MM.1S (cell line): Measurements from ENCODE around the gene RPL29.

ENCODE experiments used
- DNase-seq: peaks from one replicate; pipeline ENCODE4 v3.0.0-alpha.2; 2015
- H2AFZ ChIP-seq: fragments of 300-600 bp; sonication (generic); 2 replicates; pipeline ENCODE4 v1.6.0; 2016; ENCODE audit warnings: antibody characterized with exemption, low read length
- H3F3A ChIP-seq: fragments of 300-600 bp; sonication (generic); 2 replicates; pipeline ENCODE4 v1.6.1; 2016; ENCODE audit warnings: mild to moderate bottlenecking, antibody characterized with exemption, low read length, moderate library complexity, mixed read lengths; ENCODE audit not compliant: insufficient read depth
- H3K27ac ChIP-seq: fragments of 300-600 bp; sonication (generic); 2 replicates; pipeline ENCODE4 v1.5.1; 2016; ENCODE audit warnings: mild to moderate bottlenecking, low read length
- H3K27me3 ChIP-seq: fragments of 300-600 bp; sonication (generic); replicated peaks from 2 replicates; pipeline ENCODE4 v1.6.0; 2016; ENCODE audit warnings: low read length; ENCODE audit not compliant: insufficient read depth
- H3K36me3 ChIP-seq: fragments of 300-600 bp; sonication (generic); replicated peaks from 2 replicates; pipeline ENCODE4 v1.6.1; 2016; ENCODE audit warnings: mild to moderate bottlenecking, low read length, mixed read lengths; ENCODE audit not compliant: insufficient read depth
- H3K4me1 ChIP-seq: fragments of 300-600 bp; sonication (generic); 2 replicates; pipeline ENCODE4 v1.6.1; 2016; ENCODE audit warnings: low read length, mixed read lengths
- H3K4me2 ChIP-seq: fragments of 300-600 bp; sonication (generic); 2 replicates; pipeline ENCODE4 v1.6.0; 2016; ENCODE audit warnings: low read depth, low read length
- H3K4me3 ChIP-seq: fragments of 300-600 bp; sonication (generic); 2 replicates; pipeline ENCODE4 v1.5.1; 2016; ENCODE audit warnings: low read length, mixed read lengths
- H3K79me2 ChIP-seq: fragments of 300-600 bp; sonication (generic); 2 replicates; pipeline ENCODE4 v1.6.1; 2016; ENCODE audit warnings: mixed run types, low read length, mixed read lengths
- H3K9ac ChIP-seq: fragments of 300-600 bp; sonication (generic); 2 replicates; pipeline ENCODE4 v1.6.1; 2016; ENCODE audit warnings: low read length, mixed read lengths
- H3K9me2 ChIP-seq: fragments of 300-600 bp; sonication (generic); replicated peaks from 2 replicates; pipeline ENCODE4 v1.6.1; 2016; ENCODE audit warnings: mild to moderate bottlenecking, low read length, mixed read lengths; ENCODE audit not compliant: insufficient read depth
- H3K9me3 ChIP-seq: fragments of 300-600 bp; sonication (generic); replicated peaks from 2 replicates; pipeline ENCODE4 v1.6.1; 2016; ENCODE audit warnings: mild to moderate bottlenecking, low read length, mixed read lengths; ENCODE audit not compliant: insufficient read depth
- H4K20me1 ChIP-seq: fragments of 300-600 bp; sonication (generic); 2 replicates; pipeline ENCODE4 v1.6.1; 2016; ENCODE audit warnings: mild to moderate bottlenecking, low read length, moderate library complexity, mixed read lengths; ENCODE audit not compliant: insufficient read depth
- EZH2 ChIP-seq: fragments of 300-600 bp; sonication (generic); optimal IDR thresholded peaks from 2 replicates; pipeline ENCODE3; 2017; ENCODE audit warnings: low read depth, mild to moderate bottlenecking, antibody characterized with exemption, low read length, mixed read lengths
- EZH2phosphoT487 ChIP-seq: fragments of 300-600 bp; sonication (generic); IDR thresholded peaks from 2 replicates; pipeline ENCODE4 v1.6.1; 2018; ENCODE audit warnings: antibody characterized with exemption, low read length
- TF ChIP-seq, protein P1 (sequence below): fragments of 300-600 bp; sonication (generic); IDR thresholded peaks from 2 replicates; pipeline ENCODE4 v1.5.1; 2016; ENCODE audit warnings: antibody characterized with exemption, low read length, mixed read lengths

Gene RPL29

DNA sequence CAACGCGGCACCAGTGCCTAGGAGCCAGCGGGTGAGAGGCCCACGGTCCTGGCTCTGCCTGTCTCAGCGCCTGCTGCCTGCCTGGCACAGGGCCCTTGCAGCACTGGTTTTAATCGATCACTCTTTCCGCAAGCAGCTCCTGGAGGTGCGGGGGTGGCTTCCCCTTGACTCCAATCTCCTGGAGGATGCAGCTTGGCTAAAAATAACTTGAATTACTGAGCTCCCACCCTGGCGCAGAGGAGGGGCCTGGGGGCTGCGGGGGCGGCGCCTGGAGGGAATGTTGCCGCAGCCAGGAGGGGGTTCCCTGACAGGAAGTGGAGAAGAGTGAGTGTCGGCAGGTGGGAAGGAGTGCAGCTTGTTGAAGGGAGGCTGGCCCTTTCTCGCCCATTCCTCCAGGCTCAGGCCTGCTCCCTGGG is 9.9 kb upstream of the RPL29 start:
- TF ChIP-seq EZH2 (no peak), EZH2phosphoT487 (no peak)
- TF ChIP-seq, protein P1, sequence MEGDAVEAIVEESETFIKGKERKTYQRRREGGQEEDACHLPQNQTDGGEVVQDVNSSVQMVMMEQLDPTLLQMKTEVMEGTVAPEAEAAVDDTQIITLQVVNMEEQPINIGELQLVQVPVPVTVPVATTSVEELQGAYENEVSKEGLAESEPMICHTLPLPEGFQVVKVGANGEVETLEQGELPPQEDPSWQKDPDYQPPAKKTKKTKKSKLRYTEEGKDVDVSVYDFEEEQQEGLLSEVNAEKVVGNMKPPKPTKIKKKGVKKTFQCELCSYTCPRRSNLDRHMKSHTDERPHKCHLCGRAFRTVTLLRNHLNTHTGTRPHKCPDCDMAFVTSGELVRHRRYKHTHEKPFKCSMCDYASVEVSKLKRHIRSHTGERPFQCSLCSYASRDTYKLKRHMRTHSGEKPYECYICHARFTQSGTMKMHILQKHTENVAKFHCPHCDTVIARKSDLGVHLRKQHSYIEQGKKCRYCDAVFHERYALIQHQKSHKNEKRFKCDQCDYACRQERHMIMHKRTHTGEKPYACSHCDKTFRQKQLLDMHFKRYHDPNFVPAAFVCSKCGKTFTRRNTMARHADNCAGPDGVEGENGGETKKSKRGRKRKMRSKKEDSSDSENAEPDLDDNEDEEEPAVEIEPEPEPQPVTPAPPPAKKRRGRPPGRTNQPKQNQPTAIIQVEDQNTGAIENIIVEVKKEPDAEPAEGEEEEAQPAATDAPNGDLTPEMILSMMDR: no peak
- Histone ChIP-seq H3K9me3 (no peaks in the 10 kb centered on the region), H3K36me3 (no peaks in the 10 kb centered on the region), H3F3A (no peaks in the 10 kb centered on the region), H3K4me1 (no peaks in the 10 kb centered on the region), H4K20me1 (no peaks in the 10 kb centered on the region), H3K9me2 (no peaks in the 10 kb centered on the region), H3K4me2 (no peak overlapping the region), H2AFZ (no peak overlapping the region), H3K79me2 (no peaks in the 10 kb centered on the region), H3K27ac (no peak overlapping the region), H3K27me3 (peaks cover 2% of the 10 kb centered on the region; the same call in 1 of the 2 replicates), H3K9ac (no peak overlapping the region), H3K4me3 (no peak overlapping the region)
- DNase-seq: no peak

DNA sequence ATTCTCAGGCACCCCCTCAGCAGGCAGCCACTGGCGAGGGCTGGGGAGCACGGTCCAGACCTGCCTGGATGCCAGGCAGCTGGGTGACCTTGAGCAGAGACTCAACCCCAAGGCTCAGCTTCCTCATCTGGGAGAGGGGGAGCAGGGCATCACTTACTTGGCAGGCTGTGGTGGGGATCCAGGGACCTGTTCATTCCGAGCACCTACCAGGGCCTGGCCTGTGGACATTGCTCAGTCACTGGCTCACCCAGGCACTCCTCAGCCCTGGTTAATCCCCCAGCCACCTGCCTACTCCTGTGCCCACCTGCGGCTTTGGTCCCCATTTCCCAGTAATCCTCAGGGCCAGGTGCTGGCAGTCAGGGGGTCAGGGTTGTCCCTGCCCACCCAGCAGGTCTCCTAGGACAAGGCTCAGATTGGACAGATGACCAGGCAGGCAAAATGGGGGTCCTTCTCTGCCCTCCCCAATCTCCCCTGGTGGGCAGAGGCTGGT is 9.3 kb upstream of the RPL29 start:
- Histone ChIP-seq H3K9ac (no peak overlapping the region), H4K20me1 (no peaks in the 10 kb centered on the region), H3K4me2 (no peak overlapping the region), H3K9me3 (no peaks in the 10 kb centered on the region), H3K27me3 (peaks cover 4% of the 10 kb centered on the region; the same call in 1 of the 2 replicates), H3K79me2 (no peaks in the 10 kb centered on the region), H3K9me2 (no peaks in the 10 kb centered on the region), H3K27ac (no peak overlapping the region), H3K4me1 (no peaks in the 10 kb centered on the region), H3F3A (no peaks in the 10 kb centered on the region), H3K36me3 (no peaks in the 10 kb centered on the region), H3K4me3 (no peak overlapping the region), H2AFZ (no peak overlapping the region)
- no peak for TF ChIP-seq EZH2phosphoT487
- no peak for TF ChIP-seq EZH2
- TF ChIP-seq, protein P1: no peak
- DNase-seq: no peak

GRCh38 chr3:52004163-52004787 is 8.6 kb upstream of the RPL29 start:
- TF ChIP-seq EZH2: no peak
- TF ChIP-seq, protein P1: no peak
- no peak for TF ChIP-seq EZH2phosphoT487
- Histone ChIP-seq H3K4me3 (no peak overlapping the region), H3K79me2 (no peaks in the 10 kb centered on the region), H4K20me1 (no peaks in the 10 kb centered on the region), H3K4me2 (no peak overlapping the region), H3K9ac (no peak overlapping the region), H3K9me3 (no peaks in the 10 kb centered on the region), H3K9me2 (no peaks in the 10 kb centered on the region), H3K36me3 (no peaks in the 10 kb centered on the region), H3F3A (no peaks in the 10 kb centered on the region), H3K4me1 (no peaks in the 10 kb centered on the region), H3K27me3 (peaks cover 6% of the 10 kb centered on the region; the same call in 1 of the 2 replicates), H3K27ac (no peak overlapping the region), H2AFZ (no peak overlapping the region)
- no peak for DNase-seq
